Measurements from ENCODE around the gene SGK1. TPM values are rescaled to one million over a fixed set of nuclear protein-coding genes. Genes with fewer than 3 reads are reported as not detected.
"Not testable (repeated sequence)": the region's sequence is repeated elsewhere in the genome, so short reads cannot be mapped to it uniquely, and the experiment has no call there.

The SGK1 gene
- total RNA-seq, 1 experiment from 2014 or later = 31.0 TPM

DNA sequence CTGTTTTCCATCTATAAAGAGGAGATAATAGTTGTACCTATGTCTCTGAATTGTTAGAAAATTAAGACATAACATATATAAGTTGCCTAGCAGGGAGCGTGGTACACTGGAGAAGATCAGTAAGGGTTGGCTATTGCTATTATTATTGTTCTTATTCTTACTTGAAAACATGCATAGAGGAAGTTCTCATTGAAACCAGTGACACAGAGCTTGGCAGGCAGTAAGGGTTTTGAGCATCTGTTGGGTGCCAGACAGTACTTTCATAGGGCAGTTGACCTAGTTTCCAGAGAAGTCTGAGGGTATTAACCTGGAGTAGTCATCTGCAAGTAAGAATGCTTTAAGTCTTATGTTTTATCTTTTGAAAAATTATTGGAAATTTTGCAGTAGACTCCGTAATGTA is 13.3 kb upstream of the SGK1 start:
- in situ Hi-C loops (cut with HindIII; ENCODE audit: low pct_unique_long_range_greater_than_20kb, low sequenced_read_pairs) = no loop called here
- DNase-seq (ENCODE audit: low read depth) = no peak

GRCh38 chr6:134330555-134330954 is 12.6 kb upstream of the SGK1 start:
- DNase-seq (ENCODE audit: low read depth) = no peak
- in situ Hi-C loops (cut with HindIII; ENCODE audit: low pct_unique_long_range_greater_than_20kb, low sequenced_read_pairs) = no loop called here

DNA sequence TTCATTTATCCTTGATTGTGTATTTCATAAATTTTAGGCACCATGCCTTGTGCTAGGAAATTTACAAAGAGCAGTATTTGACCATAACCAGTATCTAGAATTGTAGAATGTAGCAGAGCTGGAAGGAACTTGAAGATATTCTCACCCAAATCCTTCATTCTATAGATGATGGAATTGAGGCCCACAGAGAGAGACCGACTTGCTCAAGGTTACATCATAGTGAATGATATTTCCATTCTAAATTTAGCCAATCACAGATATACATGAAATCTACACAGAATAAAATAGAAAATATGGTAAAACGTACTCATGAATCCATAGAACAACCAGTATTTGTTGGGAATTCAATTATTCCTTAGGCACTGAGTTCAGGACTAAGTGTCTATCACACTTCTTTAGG is 10.9 kb upstream of the SGK1 start:
- no peak for DNase-seq (ENCODE audit: low read depth)
- in situ Hi-C loops (cut with HindIII; ENCODE audit: low pct_unique_long_range_greater_than_20kb, low sequenced_read_pairs) = no loop called here

GRCh38 chr6:134328138-134328537 is 10.2 kb upstream of the SGK1 start:
- in situ Hi-C loops (cut with HindIII; ENCODE audit: low pct_unique_long_range_greater_than_20kb, low sequenced_read_pairs) = no loop called here
- no peak for DNase-seq (ENCODE audit: low read depth)

GRCh38 chr6:134326192-134326591 is 8.3 kb upstream of the SGK1 start:
- DNase-seq (ENCODE audit: low read depth); in situ Hi-C loops (cut with HindIII; ENCODE audit: low pct_unique_long_range_greater_than_20kb, low sequenced_read_pairs): not testable (repeated sequence)

DNA sequence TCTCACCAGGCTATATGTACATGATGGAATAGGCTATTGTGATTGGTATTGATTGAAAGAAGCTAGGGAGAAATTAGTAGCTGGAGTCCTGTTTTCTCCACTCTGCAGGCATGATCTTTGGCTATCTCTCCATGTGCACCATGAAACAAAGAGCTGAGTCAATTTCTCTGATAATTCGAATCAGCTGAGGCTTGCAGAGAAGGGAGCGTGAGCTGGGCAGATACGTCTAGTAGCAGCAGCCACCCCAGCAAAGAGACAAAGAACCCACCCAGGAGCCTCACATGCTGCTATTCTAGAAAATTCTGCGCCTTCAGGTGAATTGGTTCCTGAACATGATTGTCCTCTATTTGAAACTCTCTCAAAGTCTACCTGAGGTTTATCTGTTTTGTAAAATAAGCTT is 6.9 kb upstream of the SGK1 start:
- in situ Hi-C loops (cut with HindIII; ENCODE audit: low pct_unique_long_range_greater_than_20kb, low sequenced_read_pairs) = no loop called here
- DNase-seq (ENCODE audit: low read depth) = no peak

- DNase-seq (ENCODE audit: low read depth) = no peak
Observed at GRCh38 chr6:134324141-134324540, 6.2 kb upstream of the SGK1 start.

DNA sequence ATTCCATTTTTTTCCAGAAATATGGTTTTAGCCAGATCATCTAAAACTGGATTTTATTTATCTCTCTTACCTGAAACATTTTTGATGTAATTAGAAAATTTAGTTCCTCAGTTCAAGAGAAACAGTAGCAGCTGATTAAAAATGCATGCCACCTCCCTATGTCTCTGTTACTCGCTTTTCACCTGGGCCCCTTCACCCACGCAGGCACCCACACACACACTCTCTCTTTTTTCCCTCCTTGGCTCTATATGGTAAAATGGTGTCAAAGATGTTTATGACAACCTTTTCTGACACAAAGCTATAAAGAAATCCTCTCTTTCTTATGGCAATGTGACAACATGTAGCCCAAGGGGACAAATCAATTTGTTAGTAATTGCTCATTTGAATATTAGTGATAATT is 5.8 kb upstream of the SGK1 start:
- DNase-seq (ENCODE audit: low read depth) = no peak
- in situ Hi-C loops (cut with HindIII; ENCODE audit: low pct_unique_long_range_greater_than_20kb, low sequenced_read_pairs) = no loop called here

More at GRCh38 chr6:134324141-134324540, 6.2 kb upstream of the SGK1 start:
- in situ Hi-C loops (cut with HindIII; ENCODE audit: low pct_unique_long_range_greater_than_20kb, low sequenced_read_pairs) = no loop called here

DNA sequence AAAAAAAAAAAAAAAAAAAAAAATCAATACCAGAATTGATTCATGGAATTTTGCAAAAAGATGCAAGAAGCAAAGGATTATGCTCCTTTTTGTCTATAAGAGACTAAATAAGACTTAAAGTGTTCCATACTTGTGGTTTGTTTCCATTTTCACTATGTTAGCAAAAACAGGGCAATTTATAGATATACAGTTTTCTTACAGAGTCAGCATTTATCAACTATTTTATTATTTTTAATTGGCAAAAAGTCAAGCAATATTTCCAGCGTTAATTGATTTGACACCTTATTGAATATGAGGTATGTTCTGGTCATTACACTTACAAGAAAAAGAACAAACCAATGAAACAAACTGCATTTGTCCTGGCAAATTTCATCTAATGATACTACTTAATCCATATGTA is 5.4 kb upstream of the SGK1 start:
- no peak for DNase-seq (ENCODE audit: low read depth)
- in situ Hi-C loops (cut with HindIII; ENCODE audit: low pct_unique_long_range_greater_than_20kb, low sequenced_read_pairs) = no loop called here

- in situ Hi-C loops (cut with HindIII; ENCODE audit: low pct_unique_long_range_greater_than_20kb, low sequenced_read_pairs) = no loop called here
- no peak for DNase-seq (ENCODE audit: low read depth)
Observed at GRCh38 chr6:134322216-134322615, 4.3 kb upstream of the SGK1 start.

DNA sequence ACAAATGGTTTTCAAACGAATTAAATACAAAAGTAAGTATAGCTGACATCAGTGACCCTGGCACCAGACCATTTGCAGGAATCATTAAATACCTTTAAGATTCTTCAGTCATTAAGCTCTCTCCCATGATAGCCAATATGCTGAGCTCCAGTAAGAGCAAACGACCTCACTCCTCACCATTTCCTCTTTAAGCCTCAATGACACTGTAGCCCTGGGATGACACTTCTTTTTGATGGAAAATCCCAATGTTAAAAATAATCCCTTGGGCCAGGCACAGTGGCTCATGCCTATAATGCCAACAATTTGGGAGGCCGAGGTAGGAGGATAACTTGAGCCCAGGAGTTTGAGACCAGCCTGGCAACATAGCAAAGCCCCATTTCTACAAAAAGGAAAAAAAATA is 3.3 kb upstream of the SGK1 start:
- in situ Hi-C loops (cut with HindIII; ENCODE audit: low pct_unique_long_range_greater_than_20kb, low sequenced_read_pairs) = no loop called here
- DNase-seq (ENCODE audit: low read depth) = no peak

GRCh38 chr6:134319686-134320085 is 1.8 kb upstream of the SGK1 start:
- DNase-seq (ENCODE audit: low read depth); in situ Hi-C loops (cut with HindIII; ENCODE audit: low pct_unique_long_range_greater_than_20kb, low sequenced_read_pairs): not testable (repeated sequence)

GRCh38 chr6:134318974-134319281 is 1.0 kb upstream of the SGK1 start:
- DNase-seq (ENCODE audit: low read depth) = no peak

DNA sequence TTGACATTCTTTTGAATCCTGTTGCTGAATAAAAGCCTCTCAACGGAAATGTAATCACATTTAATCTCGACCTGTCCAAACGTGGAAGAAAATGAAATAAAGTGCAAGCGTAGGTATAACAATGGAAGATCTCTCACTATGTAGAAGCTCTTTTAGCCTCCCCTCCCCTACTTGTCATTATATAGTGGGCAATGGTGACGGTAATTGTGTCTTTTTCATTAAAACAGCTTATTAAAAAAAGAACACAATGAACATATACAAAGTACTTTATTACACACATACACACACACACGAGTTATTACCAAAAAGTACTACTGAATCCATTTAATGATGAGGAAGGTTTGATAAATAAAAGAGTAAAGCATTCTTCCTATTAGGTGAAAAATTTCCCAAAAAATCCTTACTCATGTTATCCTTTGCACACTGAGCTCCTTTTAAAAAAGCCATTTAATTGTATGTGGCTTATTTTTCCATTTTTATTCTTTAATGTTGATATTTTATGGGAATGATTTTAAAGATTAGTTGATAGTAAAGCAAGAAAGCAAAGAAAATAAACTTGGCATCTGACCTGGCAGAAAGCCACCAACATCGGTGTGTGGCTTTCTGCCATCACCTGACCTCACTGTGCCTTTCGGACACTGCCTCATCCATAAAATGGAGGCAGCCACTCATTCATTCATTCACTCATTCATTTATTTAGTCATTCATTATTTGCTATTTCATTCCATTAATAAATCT is 493 bp upstream of the SGK1 start:
- in situ Hi-C loops (cut with HindIII; ENCODE audit: low pct_unique_long_range_greater_than_20kb, low sequenced_read_pairs) = no loop called here

More at GRCh38 chr6:134318974-134319281, 1.0 kb upstream of the SGK1 start:
- in situ Hi-C loops (cut with HindIII; ENCODE audit: low pct_unique_long_range_greater_than_20kb, low sequenced_read_pairs) = no loop called here

GRCh38 chr6:134316733-134317431 is 1.0 kb downstream of the SGK1 start:
- DNase-seq (ENCODE audit: low read depth) = no peak
- in situ Hi-C loops (cut with HindIII; ENCODE audit: low pct_unique_long_range_greater_than_20kb, low sequenced_read_pairs) = no loop called here

More for the DNA sequence above, 493 bp upstream of the SGK1 start:
- DNase-seq (ENCODE audit: low read depth) = no peak

DNA sequence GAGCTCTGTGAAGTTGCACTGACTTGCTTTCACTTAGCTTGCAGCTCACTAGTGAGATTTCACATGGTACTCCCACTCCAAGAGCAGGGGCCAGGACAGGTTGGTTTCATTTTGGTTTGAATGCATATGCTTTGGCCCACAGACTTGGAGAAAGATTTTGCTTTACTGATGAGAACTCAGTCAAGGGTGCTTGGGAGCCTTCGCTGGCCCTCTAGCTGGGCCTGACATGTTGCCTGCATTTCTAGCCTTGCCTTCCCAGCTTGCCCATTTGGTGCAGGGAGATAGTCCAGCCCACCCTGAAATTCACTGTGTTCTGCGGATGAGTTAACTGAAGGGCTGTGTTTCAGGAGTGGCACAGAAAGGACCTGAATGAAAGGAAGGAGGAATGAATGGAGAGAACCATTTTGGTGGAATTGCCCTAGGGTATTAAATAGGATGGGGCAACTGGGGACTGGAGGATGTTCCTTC is 1.9 kb downstream of the SGK1 start:
- in situ Hi-C loops (cut with HindIII; ENCODE audit: low pct_unique_long_range_greater_than_20kb, low sequenced_read_pairs) = no loop called here
- no peak for DNase-seq (ENCODE audit: low read depth)

- DNase-seq (ENCODE audit: low read depth) = no peak
- in situ Hi-C loops (cut with HindIII; ENCODE audit: low pct_unique_long_range_greater_than_20kb, low sequenced_read_pairs) = no loop called here
Observed at GRCh38 chr6:134315189-134315588, 2.7 kb downstream of the SGK1 start.

GRCh38 chr6:134314006-134314821 is 3.7 kb downstream of the SGK1 start:
- DNase-seq (ENCODE audit: low read depth) = no peak
- in situ Hi-C loops (cut with HindIII; ENCODE audit: low pct_unique_long_range_greater_than_20kb, low sequenced_read_pairs) = no loop called here

DNA sequence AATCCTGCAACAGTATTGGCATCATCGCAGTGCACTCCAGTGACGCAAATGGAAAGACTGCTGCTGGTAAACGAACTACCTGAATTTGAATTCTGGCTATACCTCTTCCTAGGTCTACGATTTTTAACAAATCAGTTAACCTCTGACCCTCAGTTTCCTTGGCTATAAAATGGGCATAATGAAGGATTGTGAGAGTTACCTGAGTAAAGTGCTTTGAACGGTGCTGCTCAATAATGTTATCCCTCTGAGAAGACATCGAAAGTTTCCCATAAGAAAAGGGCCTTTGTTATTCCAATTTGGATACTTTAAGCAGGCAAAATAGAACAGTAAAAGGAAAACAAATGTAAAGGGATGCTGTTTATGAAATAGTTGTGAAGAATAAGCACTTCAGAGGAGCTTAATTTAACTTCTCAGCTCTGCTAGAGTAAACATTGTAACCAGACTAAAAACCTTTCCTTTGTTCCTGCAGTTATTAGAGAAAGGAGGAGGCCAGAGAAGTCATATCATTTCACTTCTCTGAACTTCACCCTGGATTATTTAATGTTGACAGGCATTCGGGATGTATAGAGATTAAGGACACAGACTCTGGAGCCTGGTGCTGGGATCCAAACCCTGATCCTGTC is 5.8 kb downstream of the SGK1 start:
- DNase-seq (ENCODE audit: low read depth) = no peak
- in situ Hi-C loops (cut with HindIII; ENCODE audit: low pct_unique_long_range_greater_than_20kb, low sequenced_read_pairs) = no loop called here
